Hepatic stellate cell (primary cell): Measurements from ENCODE around the gene APAF1.
A peak's percentile ranks its signal among the peaks of the same experiment; 100 is the strongest.

ENCODE experiments used
- DNase-seq: peaks from one replicate; pipeline ENCODE4 v3.0.0; 2011; ENCODE audit warnings: low spot score

Gene APAF1

GRCh38 chr12:98671459-98671858 is 26.4 kb downstream of the APAF1 start:
- DNase-seq: no peak

GRCh38 chr12:98674841-98675240 is 29.8 kb downstream of the APAF1 start:
- DNase-seq: no peak

- no peak for DNase-seq
These were observed 33.3 kb downstream of the APAF1 start for GRCh38 chr12:98678236-98678945.

- no peak for DNase-seq
These were observed 34.0 kb downstream of the APAF1 start for GRCh38 chr12:98678946-98679610.

GRCh38 chr12:98679611-98680005 is 34.5 kb downstream of the APAF1 start:
- DNase-seq: no peak

GRCh38 chr12:98684199-98684598 is 39.1 kb downstream of the APAF1 start:
- no peak for DNase-seq

- no peak for DNase-seq
These were observed 41.5 kb downstream of the APAF1 start for GRCh38 chr12:98686603-98687002.

- DNase-seq: no peak
These were observed 46.3 kb downstream of the APAF1 start for GRCh38 chr12:98691351-98691750.

GRCh38 chr12:98696036-98696646 is 51.1 kb downstream of the APAF1 start:
- DNase-seq: no peak

GRCh38 chr12:98697209-98697608 is 52.1 kb downstream of the APAF1 start:
- no peak for DNase-seq

GRCh38 chr12:98698603-98699463 is 53.7 kb downstream of the APAF1 start:
- DNase-seq: peak; percentile 34

- DNase-seq: no peak
These were observed 54.5 kb downstream of the APAF1 start for GRCh38 chr12:98699586-98699985.

- no peak for DNase-seq
These were observed 56.1 kb downstream of the APAF1 start for GRCh38 chr12:98701166-98701565.

GRCh38 chr12:98709022-98709421 is 63.9 kb downstream of the APAF1 start:
- DNase-seq: no peak

GRCh38 chr12:98714426-98714825 is 69.3 kb downstream of the APAF1 start:
- no peak for DNase-seq

GRCh38 chr12:98719515-98720504 is 74.7 kb downstream of the APAF1 start:
- DNase-seq: no peak

- no peak for DNase-seq
These were observed 76.2 kb downstream of the APAF1 start for GRCh38 chr12:98721204-98721702.

- DNase-seq: no peak
These were observed 79.5 kb downstream of the APAF1 start for GRCh38 chr12:98724384-98725155.

GRCh38 chr12:98725476-98726247 is 80.6 kb downstream of the APAF1 start:
- DNase-seq: peak; percentile 69
